ENCODE results near the gene SLAMF6. TPM values are rescaled to one million over a fixed set of nuclear protein-coding genes. Genes with fewer than 3 reads are reported as not detected.
"Not testable (repeated sequence)": the region's sequence is repeated elsewhere in the genome, so short reads cannot be mapped to it uniquely, and the experiment has no call there.

The SLAMF6 gene
- total RNA-seq, 4 donors from 2014 or later, result 0.19 to 1.4 (median 0.87) TPM

DNA sequence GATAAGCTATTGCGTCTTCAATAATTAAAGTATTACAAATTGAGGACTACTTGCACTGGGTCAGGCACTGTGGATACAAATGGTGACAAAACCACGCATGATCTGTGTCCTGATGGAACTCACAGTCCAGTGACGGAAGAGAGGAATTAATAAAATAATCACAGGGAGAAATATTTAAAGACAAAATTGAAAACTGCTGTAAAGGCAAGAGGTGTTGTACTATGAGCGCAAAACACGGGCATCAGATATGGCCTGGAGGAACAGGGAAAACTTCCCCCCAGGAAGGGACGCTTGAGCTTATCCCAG is 16.6 kb upstream of the SLAMF6 start:
- Histone ChIP-seq H3K27me3 (no peaks in the 10 kb centered on the region), H3K4me3 (no peak overlapping the region), H3K36me3 (no peaks in the 10 kb centered on the region), H3K27ac (replicated peaks in 1 of 4) (no peak overlapping the region), H3K4me1 (no peaks in the 10 kb centered on the region), H3K9me3 (peaks cover 0 to 16% (median 8%) of the 10 kb centered on the region in 4 donors)
- 87% methylated on average over 6 of the region's 6 CpGs for WGBS
- intact Hi-C loops (cut with DNase I), result no loop called here
- TF ChIP-seq POLR2AphosphoS5 (IDR thresholded peaks at IDR 0.05), result no peak
- no peak for TF ChIP-seq EP300 (IDR thresholded peaks at IDR 0.05)
- TF ChIP-seq, protein P1, sequence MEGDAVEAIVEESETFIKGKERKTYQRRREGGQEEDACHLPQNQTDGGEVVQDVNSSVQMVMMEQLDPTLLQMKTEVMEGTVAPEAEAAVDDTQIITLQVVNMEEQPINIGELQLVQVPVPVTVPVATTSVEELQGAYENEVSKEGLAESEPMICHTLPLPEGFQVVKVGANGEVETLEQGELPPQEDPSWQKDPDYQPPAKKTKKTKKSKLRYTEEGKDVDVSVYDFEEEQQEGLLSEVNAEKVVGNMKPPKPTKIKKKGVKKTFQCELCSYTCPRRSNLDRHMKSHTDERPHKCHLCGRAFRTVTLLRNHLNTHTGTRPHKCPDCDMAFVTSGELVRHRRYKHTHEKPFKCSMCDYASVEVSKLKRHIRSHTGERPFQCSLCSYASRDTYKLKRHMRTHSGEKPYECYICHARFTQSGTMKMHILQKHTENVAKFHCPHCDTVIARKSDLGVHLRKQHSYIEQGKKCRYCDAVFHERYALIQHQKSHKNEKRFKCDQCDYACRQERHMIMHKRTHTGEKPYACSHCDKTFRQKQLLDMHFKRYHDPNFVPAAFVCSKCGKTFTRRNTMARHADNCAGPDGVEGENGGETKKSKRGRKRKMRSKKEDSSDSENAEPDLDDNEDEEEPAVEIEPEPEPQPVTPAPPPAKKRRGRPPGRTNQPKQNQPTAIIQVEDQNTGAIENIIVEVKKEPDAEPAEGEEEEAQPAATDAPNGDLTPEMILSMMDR (IDR thresholded peaks at IDR 0.05), result no peak
- TF ChIP-seq POLR2A (IDR thresholded peaks at IDR 0.05; ENCODE audit: low read depth), result no peak
- DNase-seq (ENCODE audit: extremely low spot score), result no peak

DNA sequence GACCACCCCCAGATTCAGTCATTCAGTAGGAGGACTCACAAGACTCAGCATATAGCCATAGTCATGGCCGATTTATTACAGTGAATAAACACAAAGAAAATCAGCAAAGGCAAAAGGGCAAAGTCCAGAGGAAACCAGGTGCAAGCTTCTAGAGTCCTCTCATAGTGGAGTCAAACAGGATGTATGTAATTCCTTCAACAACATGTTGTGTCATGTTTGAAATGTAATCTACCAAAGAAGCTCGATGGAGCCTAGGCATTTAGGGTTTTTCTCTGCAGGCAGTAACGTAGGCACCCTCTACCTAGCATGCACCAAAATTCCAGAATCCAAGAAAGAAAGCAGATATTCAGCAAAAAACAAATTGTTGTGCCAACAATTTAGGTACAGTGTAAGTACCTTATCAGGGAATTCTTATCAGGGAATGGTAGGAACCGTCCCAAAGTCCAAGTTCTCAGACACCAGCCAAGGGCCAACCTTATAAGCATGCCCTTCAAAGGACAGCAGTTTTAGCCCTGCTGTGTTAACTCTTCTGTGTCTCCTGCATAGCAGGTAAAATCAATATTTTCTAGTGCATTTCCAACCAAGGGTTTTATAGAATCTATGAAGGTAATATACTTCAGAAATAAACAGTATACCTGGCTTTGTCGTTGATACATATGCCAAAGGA is 16.1 kb upstream of the SLAMF6 start:
- TF ChIP-seq EP300 (IDR thresholded peaks at IDR 0.05) (no peak), POLR2A (IDR thresholded peaks at IDR 0.05; ENCODE audit: low read depth) (no peak), POLR2AphosphoS5 (IDR thresholded peaks at IDR 0.05) (no peak)
- TF ChIP-seq, protein P1 (IDR thresholded peaks at IDR 0.05), result no peak
- H3K9me3 ChIP-seq, result peaks cover 0 to 19% (median 11%) of the 10 kb centered on the region in 4 donors
- no peak for DNase-seq (ENCODE audit: extremely low spot score)
- H3K36me3 ChIP-seq, result no peaks in the 10 kb centered on the region
- no peak overlapping the region for H3K27ac ChIP-seq (replicated peaks in 1 of 4)
- 76% methylated on average over 5 of the region's 5 CpGs for WGBS
- no peaks in the 10 kb centered on the region for H3K27me3 ChIP-seq
- no peaks in the 10 kb centered on the region for H3K4me1 ChIP-seq
- intact Hi-C loops (cut with DNase I), result no loop called here
- H3K4me3 ChIP-seq, result no peak overlapping the region

- Histone ChIP-seq H3K4me3 (no peak overlapping the region), H3K36me3 (no peaks in the 10 kb centered on the region)
Observed at GRCh38 chr1:160537714-160538665, 14.9 kb upstream of the SLAMF6 start.

GRCh38 chr1:160534823-160535605 is 12.0 kb upstream of the SLAMF6 start:
- no peak for DNase-seq (ENCODE audit: extremely low spot score)
- H3K4me3 ChIP-seq, result no peak overlapping the region
- intact Hi-C loops (cut with DNase I), result no loop called here
- no peak overlapping the region for H3K27ac ChIP-seq (replicated peaks in 1 of 4)
- no peaks in the 10 kb centered on the region for H3K36me3 ChIP-seq
- H3K9me3 ChIP-seq, result peaks cover 0 to 24% (median 17%) of the 10 kb centered on the region in 4 donors
- TF ChIP-seq POLR2AphosphoS5 (IDR thresholded peaks at IDR 0.05) (no peak), EP300 (IDR thresholded peaks at IDR 0.05) (no peak), POLR2A (IDR thresholded peaks at IDR 0.05; ENCODE audit: low read depth) (no peak)
- TF ChIP-seq, protein P1 (IDR thresholded peaks at IDR 0.05), result no peak
- H3K27me3 ChIP-seq, result no peaks in the 10 kb centered on the region
- 69% methylated on average over 3 of the region's 3 CpGs for WGBS
- no peaks in the 10 kb centered on the region for H3K4me1 ChIP-seq

More at GRCh38 chr1:160537714-160538665, 14.9 kb upstream of the SLAMF6 start:
- TF ChIP-seq POLR2A (IDR thresholded peaks at IDR 0.05; ENCODE audit: low read depth) (no peak), EP300 (IDR thresholded peaks at IDR 0.05) (no peak), POLR2AphosphoS5 (IDR thresholded peaks at IDR 0.05) (no peak)
- TF ChIP-seq, protein P1 (IDR thresholded peaks at IDR 0.05), result no peak
- intact Hi-C loops (cut with DNase I), result no loop called here
- no peak for DNase-seq (ENCODE audit: extremely low spot score)
- Histone ChIP-seq H3K9me3 (peaks cover 0 to 24% (median 13%) of the 10 kb centered on the region in 4 donors), H3K27ac (replicated peaks in 1 of 4) (no peak overlapping the region), H3K4me1 (no peaks in the 10 kb centered on the region), H3K27me3 (no peaks in the 10 kb centered on the region)
- 83% methylated on average over 8 of the region's 8 CpGs for WGBS

GRCh38 chr1:160532557-160532813 is 9.4 kb upstream of the SLAMF6 start:
- WGBS, result 86% methylated on average over 3 of the region's 5 CpGs
- DNase-seq (ENCODE audit: extremely low spot score); H3K36me3 ChIP-seq; H3K4me1 ChIP-seq; H3K27me3 ChIP-seq; intact Hi-C loops (cut with DNase I); H3K27ac ChIP-seq (replicated peaks in 1 of 4); H3K4me3 ChIP-seq: not testable (repeated sequence)
- peaks cover 0 to 24% (median 17%) of the 10 kb centered on the region in 4 donors for H3K9me3 ChIP-seq

- H3K27me3 ChIP-seq; H3K36me3 ChIP-seq; H3K4me3 ChIP-seq; H3K27ac ChIP-seq (replicated peaks in 1 of 4); intact Hi-C loops (cut with DNase I); H3K4me1 ChIP-seq; DNase-seq (ENCODE audit: extremely low spot score): not testable (repeated sequence)
- WGBS, result 88% methylated on average over 21 of the region's 29 CpGs
- H3K9me3 ChIP-seq, result peaks cover 0 to 24% (median 17%) of the 10 kb centered on the region in 4 donors
Observed at GRCh38 chr1:160531809-160532556, 8.9 kb upstream of the SLAMF6 start.

All from esophagus muscularis mucosa (tissue), 4 donors.